BJ (cell line): ENCODE measurements around the gene MYO18A. TPM values are rescaled to one million over a fixed set of nuclear protein-coding genes. Genes with fewer than 3 reads are reported as not detected.
A peak's percentile ranks its signal among the peaks of the same experiment; 100 is the strongest.

Experiments used
- CTCF ChIA-PET: fragments of 350-600 bp; formaldehyde crosslinking; extraction: SDS; loops from one replicate; lab custom pipeline; 2021; ENCODE audit warnings: antibody characterized with exemption, inconsistent platforms; lab: Yijun Ruan, JAX
- POLR2A ChIA-PET: fragments of 300-600 bp; sonication (Branson Sonifier 250); formaldehyde crosslinking; extraction: SDS; loops from one replicate; lab custom pipeline; 2021; ENCODE audit warnings: antibody characterized with exemption; lab: Charles Lee
- DNase-seq: peaks from one replicate; pipeline ENCODE4 v3.0.0-alpha.2; 2011; ENCODE audit warnings: low read depth
- H3K27me3 ChIP-seq: 2 replicates; pipeline ENCODE4 v1.6.0; 2011; ENCODE audit warnings: low read length; ENCODE audit not compliant: control insufficient read depth, insufficient read depth
- H3K36me3 ChIP-seq: 2 replicates; pipeline ENCODE4 v1.5.1; 2011; ENCODE audit warnings: low read length; ENCODE audit not compliant: control insufficient read depth, insufficient read depth
- H3K4me3 ChIP-seq: 2 replicates; pipeline ENCODE4 v1.5.1; 2011; ENCODE audit warnings: low read depth, mild to moderate bottlenecking, control low read depth, low read length
- CTCF ChIP-seq: IDR thresholded peaks from 2 replicates; pipeline ENCODE4 v1.5.1; 2011; ENCODE audit warnings: low read depth, mild to moderate bottlenecking, control low read depth, inconsistent platforms, low read length, moderate library complexity; ENCODE audit not compliant: insufficient read depth
- polyA plus RNA-seq: library from polyadenylated mRNA; depleted of rRNA; stranded (reverse); fragments of >200 nt; gene quantifications from 2 replicates; pipeline ENCODE4 v1.2.3, GENCODE V29; 2011

The MYO18A gene
- polyA plus RNA-seq, 1 experiment, result 12.0 TPM

GRCh38 chr17:29145289-29146073 lies 34.7 kb downstream of the MYO18A start:
- POLR2A ChIA-PET, result interaction anchor here (0.6 kb wide), 2 partner anchors 145 to 245 kb away, joined by 3 to 8 read pairs; no protein-coding TSS in a partner anchor
- CTCF ChIA-PET, result interaction anchor here (0.7 to 13.6 kb wide), 28 partner anchors 7 to 493 kb away, joined by 3 to 315 read pairs (median 6); partner anchors contain the start of genes MYO18A and NUFIP2
- no peak for DNase-seq

GRCh38 chr17:29143894-29144293 lies 36.3 kb downstream of the MYO18A start:
- Histone ChIP-seq H3K4me3 (no peak overlapping the region), H3K36me3 (no peaks in the 10 kb centered on the region), H3K27me3 (no peaks in the 10 kb centered on the region)
- TF ChIP-seq CTCF, result peak; percentile 51
- DNase-seq, result no peak
- POLR2A ChIA-PET, result no interaction called here
- CTCF ChIA-PET, result interaction anchor here (0.8 to 13.6 kb wide), 12 partner anchors 11 to 152 kb away, joined by 3 to 315 read pairs (median 6); partner anchors contain the start of gene MYO18A

More at GRCh38 chr17:29145289-29146073, 34.7 kb downstream of the MYO18A start:
- Histone ChIP-seq H3K27me3 (no peaks in the 10 kb centered on the region), H3K4me3 (no peak overlapping the region), H3K36me3 (no peaks in the 10 kb centered on the region)
- peak; percentile 74 for TF ChIP-seq CTCF

- POLR2A ChIA-PET, result no interaction called here
- CTCF ChIA-PET, result interaction anchor here (8.5 to 13.6 kb wide), 4 partner anchors 9 to 77 kb away, joined by 78 to 315 read pairs (median 232); partner anchors contain the start of gene MYO18A
These were observed 38.7 kb downstream of the MYO18A start for GRCh38 chr17:29141514-29141876.

GRCh38 chr17:29140631-29141513 lies 39.3 kb downstream of the MYO18A start:
- Histone ChIP-seq H3K36me3 (no peaks in the 10 kb centered on the region), H3K27me3 (no peaks in the 10 kb centered on the region), H3K4me3 (peak overlapping the region; percentile 21)
- no peak for TF ChIP-seq CTCF
- POLR2A ChIA-PET, result interaction anchor here (0.6 kb wide), 1 partner anchor 421 kb away, joined by 4 read pairs; the partner anchor contains the start of gene RPL23A
- DNase-seq, result no peak
- CTCF ChIA-PET, result interaction anchor here (0.9 to 13.6 kb wide), 10 partner anchors 7 to 117 kb away, joined by 3 to 315 read pairs (median 24); partner anchors contain the start of gene MYO18A

More at GRCh38 chr17:29141514-29141876, 38.7 kb downstream of the MYO18A start:
- no peak for TF ChIP-seq CTCF
- no peak overlapping the region for H3K4me3 ChIP-seq
- H3K27me3 ChIP-seq, result no peaks in the 10 kb centered on the region
- DNase-seq, result no peak
- H3K36me3 ChIP-seq, result no peaks in the 10 kb centered on the region
